Brain microvascular endothelial cell (primary cell): Measurements from ENCODE around the gene MRPS17.

Source experiments
- DNase-seq: peaks from one replicate; pipeline ENCODE4 v3.0.0-alpha.2; 2020
- H3K27ac ChIP-seq: fragments of 250-450 bp; sonication (Bioruptor Pico); 2 replicates; pipeline ENCODE4 v1.5.1; 2020; ENCODE audit warnings: mild to moderate bottlenecking, moderate library complexity
- H3K27me3 ChIP-seq: fragments of 250-450 bp; sonication (Bioruptor Pico); replicated peaks from 2 replicates; pipeline ENCODE4 v1.5.1; 2020; ENCODE audit warnings: mild to moderate bottlenecking
- H3K36me3 ChIP-seq: fragments of 250-450 bp; sonication (Bioruptor Pico); replicated peaks from 2 replicates; pipeline ENCODE4 v1.5.1; 2020; ENCODE audit warnings: mild to moderate bottlenecking
- H3K4me3 ChIP-seq: 2 replicates; pipeline ENCODE4 v1.5.1; 2011; ENCODE audit warnings: low read depth, mild to moderate bottlenecking, control low read depth, low read length, moderate library complexity
- CTCF ChIP-seq: IDR thresholded peaks from 2 replicates; pipeline ENCODE4 v1.5.1; 2011; ENCODE audit warnings: low read depth, mild to moderate bottlenecking, moderate library complexity, low read length, control low read depth, inconsistent platforms; ENCODE audit errors: missing control alignments
- in situ Hi-C: cut with HindIII; loops from 2 replicates; pipeline ENCODE4 v1.10.0; 2017; ENCODE audit warnings: low sequenced_read_pairs, low pct_ligation_motif_present

MRPS17 gene

GRCh38 chr7:55951637-55952351 lies at the start of gene MRPS17:
TSS of gene MRPS17 (plus strand) at chr7:55951877. CDS start at chr7:55953196, 1,319 bp downstream.
- Histone ChIP-seq H3K27me3 (no peaks in the 10 kb centered on the region), H3K36me3 (peaks cover 4% of the 10 kb centered on the region), H3K27ac (peak within 1 kb of the TSS; percentile 11), H3K4me3 (peak within 1 kb of the TSS; percentile 97)
- in situ Hi-C loops: no loop called here
- TF ChIP-seq CTCF: no peak
- peak; percentile 83 for DNase-seq

GRCh38 chr7:55903985-55904759 lies 47.5 kb upstream of the MRPS17 start:
- Histone ChIP-seq H3K27me3 (no peaks in the 10 kb centered on the region), H3K4me3 (no peak overlapping the region), H3K36me3 (no peaks in the 10 kb centered on the region), H3K27ac (no peak overlapping the region)
- DNase-seq: no peak
- no peak for TF ChIP-seq CTCF
- in situ Hi-C loops: no loop called here

GRCh38 chr7:55912748-55913158 lies 38.9 kb upstream of the MRPS17 start:
- in situ Hi-C loops: no loop called here
- TF ChIP-seq CTCF: no peak

GRCh38 chr7:55917771-55918170 lies 33.9 kb upstream of the MRPS17 start:
- Histone ChIP-seq H3K4me3 (no peak overlapping the region), H3K36me3 (no peaks in the 10 kb centered on the region), H3K27ac (no peak overlapping the region), H3K27me3 (no peaks in the 10 kb centered on the region)
- no peak for TF ChIP-seq CTCF
- no peak for DNase-seq
- in situ Hi-C loops: no loop called here

More at GRCh38 chr7:55912748-55913158, 38.9 kb upstream of the MRPS17 start:
- Histone ChIP-seq H3K4me3 (no peak overlapping the region), H3K27ac (no peak overlapping the region), H3K27me3 (no peaks in the 10 kb centered on the region), H3K36me3 (no peaks in the 10 kb centered on the region)
- DNase-seq: no peak

- Histone ChIP-seq H3K27ac (no peak overlapping the region), H3K36me3 (no peaks in the 10 kb centered on the region), H3K4me3 (no peak overlapping the region), H3K27me3 (no peaks in the 10 kb centered on the region)
- in situ Hi-C loops: no loop called here
- no peak for DNase-seq
- no peak for TF ChIP-seq CTCF
Observed at GRCh38 chr7:55928006-55928767, 23.5 kb upstream of the MRPS17 start.
